Heart right ventricle (tissue), 16 donors: Measurements from ENCODE around the gene PODNL1. TPM values are rescaled to one million over a fixed set of nuclear protein-coding genes. Genes with fewer than 3 reads are reported as not detected.

ENCODE experiments used
- ATAC-seq, 8 donors: fragments of 200-7000 bp; cut with Tn5 transposase; one replicate each; pipeline ENCODE4 v1.9.1; 2020; ENCODE audit warnings: mild to moderate bottlenecking in 8 of 8, moderate library complexity in 8 of 8, moderate number of reproducible peaks in 1 of 8
- DNase-seq, 2 donors: peaks; one replicate each; pipeline ENCODE4 v3.0.0-alpha.2; 2020
- H3K27ac ChIP-seq, 10 donors: fragments of 200-600 bp; sonication (generic) in 2 of 10; one replicate each; pipeline versions ENCODE4 v1.5.0 to v1.8.0; 2020 to 2022; ENCODE audit warnings: mild to moderate bottlenecking in 3 of 10
- H3K27me3 ChIP-seq, 7 donors: fragments of 200-600 bp; one replicate each; pipeline ENCODE4 v1.8.0; 2021 to 2022; ENCODE audit warnings: mild to moderate bottlenecking in 2 of 7
- H3K36me3 ChIP-seq, 9 donors: fragments of 200-600 bp; sonication (generic) in 1 of 9; one replicate each; pipeline versions ENCODE4 v1.5.0 to v1.8.0; 2020 to 2022; ENCODE audit warnings: mild to moderate bottlenecking in 2 of 9
- H3K4me1 ChIP-seq, 9 donors: fragments of 200-600 bp; sonication (generic) in 1 of 9; one replicate each; pipeline versions ENCODE4 v1.5.0 to v1.8.0; 2020 to 2022; ENCODE audit warnings: mild to moderate bottlenecking in 4 of 9
- H3K4me3 ChIP-seq, 10 donors: fragments of 200-600 bp; sonication (generic) in 2 of 10; one replicate each; pipeline versions ENCODE4 v1.5.0 to v1.8.0; 2020 to 2022; ENCODE audit warnings: mild to moderate bottlenecking in 7 of 10, moderate library complexity in 2 of 10
- H3K9me3 ChIP-seq, 11 donors: fragments of 200-600 bp in 10 of 11; sonication (generic) in 2 of 11; one replicate each; pipeline versions ENCODE4 v1.5.0 to v1.8.0; 2013 to 2022; ENCODE audit warnings: mild to moderate bottlenecking in 2 of 11, control low read depth in 1 of 11, moderate library complexity in 1 of 11
- WGBS, 2 donors: extraction: QIAGEN DNeasy Blood & Tissue Kit; methylation state at CpG; one replicate each; pipeline ENCODE4 v1.1.7; 2013; ENCODE audit warnings: inconsistent platforms in 1 of 2; 5-methylcytosine and 5-hydroxymethylcytosine counted together
- intact Hi-C, 10 donors: fragments of 100-400 bp; cut with DNase I; formaldehyde crosslinking; loops; one replicate each; pipeline versions ENCODE4 v1.11.1 to v1.14.2; 2022
- polyA plus RNA-seq, 2 donors: library from polyadenylated mRNA; stranded (reverse); fragments of 200-250 nt; gene quantifications; one replicate each; pipeline ENCODE4 v1.2.3, GENCODE V29; 2013
- total RNA-seq, 10 donors: library from RNA; stranded (reverse); fragmentation: NEBNext Ultra II Directional in 3 of 10; extraction: Animal tissue kit (Norgen Biotek cat#: 25700) in 3 of 10; gene quantifications; one replicate each; pipeline versions ENCODE4 v1.2.1 to v1.2.4, GENCODE V29; 2021 to 2023
- TF ChIP-seq, protein P1 (sequence below), 9 donors: fragments of 200-600 bp; sonication (generic) in 2 of 9; IDR thresholded peaks; one replicate each; pipeline versions ENCODE4 v1.5.0 to v1.8.0; 2021 to 2022; ENCODE audit warnings: antibody characterized with exemption in 9 of 9, mild to moderate bottlenecking in 5 of 9, moderate library complexity in 1 of 9
- donor health status: Arrhythmogenic right ventricular cardiomyopathy.
- donor health status: ischemic (EF 13 %, LVEDD 7.1; RV severe dilation, severe dysfunction).
- donor health status: healthy with polysubstance abuse.
- donor health status: DM: no; HTN: yes; CAD: no.
- donor health status: DM: no; HTN: no; CAD: no.
- donor health status: ischemic (EF 25% LVEDD 6.9; RV normal size, moderate dysfunction).
- donor health status: ischemic (EF 25% LVEDD 5.7; RV mildly dilated, moderate dysfunction).
- donor health status: healthy.
- donor health status: DM: yes; HTN: yes; CAD: no.
- donor health status: Ischemic cardiomyopathy.
- donor health status: ischemic (EF 35%, LVEDD 5.7; RV mildly dilated, moderate dysfunction).
- donor health status: nonischemic (EF 11% LVEDD 7.7; RV severe dilation, severe dysfunction).
- donor health status: DM: yes; HTN: yes; CAD: no.
- donor health status: PGD.
- donor health status: ischemic (EF 29% LVEDD 5.4; RV normal size, mild dysfunction).
- donor health status: nonischemic (EF 23%, LVEDD 6.1; RV moderate dilation, normal function).

Gene PODNL1
- total and polyA plus RNA-seq, 12 donors: 0.76 to 6.2 (median 1.8) TPM

DNA sequence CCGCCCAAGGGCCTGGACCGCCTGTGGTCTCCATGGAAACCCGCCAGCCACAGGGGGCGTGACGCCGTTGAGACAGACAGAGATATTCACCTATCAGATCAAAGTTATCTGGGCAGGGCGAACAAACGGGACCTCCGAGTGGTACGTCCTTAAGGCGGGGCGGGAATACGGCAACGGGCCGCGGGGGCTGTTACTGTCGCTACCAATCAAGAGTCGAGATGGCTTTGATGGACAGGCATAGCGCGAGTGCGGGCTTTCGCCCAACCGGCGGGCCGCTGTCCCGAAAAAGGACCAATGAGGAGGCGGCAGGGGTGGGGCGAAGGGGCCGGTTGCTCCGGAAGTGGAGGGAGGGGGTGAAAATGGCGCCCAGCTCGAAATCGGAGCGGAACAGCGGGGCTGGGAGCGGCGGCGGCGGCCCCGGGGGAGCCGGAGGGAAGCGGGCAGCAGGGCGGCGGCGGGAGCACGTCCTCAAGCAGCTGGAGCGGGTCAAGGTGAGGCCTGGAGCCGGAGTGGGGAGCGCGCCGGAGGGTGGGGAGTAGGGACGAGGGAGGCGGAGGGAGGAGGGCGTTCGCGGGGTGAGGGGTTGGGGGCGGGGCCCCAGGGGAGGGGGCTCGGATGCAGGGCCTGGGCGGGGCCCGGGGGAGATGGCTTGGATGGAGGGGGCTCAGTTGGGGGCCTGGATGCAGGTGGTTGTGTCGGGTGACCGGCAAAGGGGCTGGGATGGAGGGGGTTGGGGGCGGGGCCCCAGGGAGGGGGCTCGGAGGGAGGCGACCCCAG, 14.1 kb upstream of the PODNL1 start, which contains the start of gene DCAF15:
DCAF15 (plus strand) TSS at position 356 of the 777 bp plus-strand sequence; CDS start at position 360, 4 bp downstream.
- Histone ChIP-seq H3K27ac (peak within 1 kb of the TSS; percentile 57 to 90 (median 84)), H3K4me1 (peaks cover 8 to 28% (median 15%) of the 10 kb centered on the region in 9 donors), H3K9me3 (no peaks in the 10 kb centered on the region), H3K27me3 (no peaks in the 10 kb centered on the region), H3K4me3 (peak within 1 kb of the TSS; percentile 48 to 84 (median 76)), H3K36me3 (peaks cover 0 to 34% (median 21%) of the 10 kb centered on the region in 9 donors)
- TF ChIP-seq, protein P1, sequence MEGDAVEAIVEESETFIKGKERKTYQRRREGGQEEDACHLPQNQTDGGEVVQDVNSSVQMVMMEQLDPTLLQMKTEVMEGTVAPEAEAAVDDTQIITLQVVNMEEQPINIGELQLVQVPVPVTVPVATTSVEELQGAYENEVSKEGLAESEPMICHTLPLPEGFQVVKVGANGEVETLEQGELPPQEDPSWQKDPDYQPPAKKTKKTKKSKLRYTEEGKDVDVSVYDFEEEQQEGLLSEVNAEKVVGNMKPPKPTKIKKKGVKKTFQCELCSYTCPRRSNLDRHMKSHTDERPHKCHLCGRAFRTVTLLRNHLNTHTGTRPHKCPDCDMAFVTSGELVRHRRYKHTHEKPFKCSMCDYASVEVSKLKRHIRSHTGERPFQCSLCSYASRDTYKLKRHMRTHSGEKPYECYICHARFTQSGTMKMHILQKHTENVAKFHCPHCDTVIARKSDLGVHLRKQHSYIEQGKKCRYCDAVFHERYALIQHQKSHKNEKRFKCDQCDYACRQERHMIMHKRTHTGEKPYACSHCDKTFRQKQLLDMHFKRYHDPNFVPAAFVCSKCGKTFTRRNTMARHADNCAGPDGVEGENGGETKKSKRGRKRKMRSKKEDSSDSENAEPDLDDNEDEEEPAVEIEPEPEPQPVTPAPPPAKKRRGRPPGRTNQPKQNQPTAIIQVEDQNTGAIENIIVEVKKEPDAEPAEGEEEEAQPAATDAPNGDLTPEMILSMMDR (IDR thresholded peaks at IDR 0.05): no peak
- ATAC-seq (peak; percentile 97 to 99 (median 98)), DNase-seq (peak; percentile 99 to 100)
- intact Hi-C loops: loop anchor here in 5 of 10 donors (1.0 to 10.0 kb wide), 10 partner anchors 47 to 120 kb away; partner anchors contain the start of genes RFX1 (in 3 of the 5), IL27RA (in 1 of the 5) and MISP3 (in 1 of the 5)
- 1% methylated on average over 43 to 63 of the region's 65 CpGs for WGBS, 2 donors

DNA sequence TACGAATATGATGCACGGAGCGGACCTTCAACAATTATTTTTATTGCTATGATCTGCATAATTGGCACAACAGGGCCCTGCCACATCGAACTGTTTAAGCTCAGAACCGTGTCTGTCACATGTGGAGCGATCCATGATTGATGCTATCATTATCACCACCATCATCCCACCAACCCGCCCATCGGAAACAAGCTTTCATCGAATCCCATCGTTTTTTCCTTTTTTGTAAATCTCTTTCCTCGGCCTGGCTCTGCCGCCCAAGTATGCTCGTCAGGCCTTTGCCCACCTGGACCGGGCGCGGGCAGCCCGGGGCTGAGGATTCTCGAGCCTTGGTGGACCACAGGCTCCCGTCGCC, 13.6 kb upstream of the PODNL1 start:
- Histone ChIP-seq H3K9me3 (no peaks in the 10 kb centered on the region), H3K4me1 (peaks cover 8 to 24% (median 15%) of the 10 kb centered on the region in 9 donors), H3K27me3 (no peaks in the 10 kb centered on the region), H3K4me3 (peak overlapping the region in 9 of 10 donors; percentile 60 to 84 (median 77)), H3K27ac (peak overlapping the region in 1 of 10 donors; percentile 89), H3K36me3 (peaks cover 0 to 28% (median 15%) of the 10 kb centered on the region in 9 donors)
- ATAC-seq (no peak), DNase-seq (no peak)
- 12% methylated on average over 20 of the region's 20 CpGs for WGBS, 2 donors
- intact Hi-C loops: loop anchor here in 5 of 10 donors (1.0 to 10.0 kb wide), 10 partner anchors 46 to 121 kb away; partner anchors contain the start of genes RFX1 (in 3 of the 5), IL27RA (in 1 of the 5) and MISP3 (in 1 of the 5)
- TF ChIP-seq, protein P1 (IDR thresholded peaks at IDR 0.05): no peak

DNA sequence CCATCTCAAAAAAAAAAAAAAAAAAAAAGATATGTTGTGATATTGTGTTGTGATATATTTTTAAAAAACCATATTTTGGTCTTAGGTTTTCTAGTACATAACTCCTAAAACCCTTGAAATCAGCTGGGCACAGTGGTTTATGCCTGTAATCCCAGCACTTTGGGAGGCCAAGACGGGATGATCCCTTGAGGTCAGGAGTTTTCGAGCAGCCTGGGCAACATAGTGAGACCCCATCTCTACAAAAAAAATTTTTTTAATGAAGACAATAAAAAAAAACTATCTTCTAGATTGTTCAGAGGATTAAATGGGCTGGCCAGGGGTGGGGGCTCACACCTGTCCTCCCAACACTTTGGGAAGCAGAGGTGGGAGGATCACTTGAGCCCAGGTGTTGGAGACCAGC, 12.8 kb upstream of the PODNL1 start:
- intact Hi-C loops: loop anchor here in 5 of 10 donors (5.0 to 10.0 kb wide), 7 partner anchors 49 to 121 kb away; partner anchors contain the start of genes RFX1 (in 2 of the 5), IL27RA (in 1 of the 5) and MISP3 (in 1 of the 5)
- Histone ChIP-seq H3K4me1 (peaks cover 8 to 21% (median 15%) of the 10 kb centered on the region in 9 donors), H3K27me3 (no peaks in the 10 kb centered on the region), H3K27ac (no peak overlapping the region), H3K36me3 (peaks cover 0 to 21% (median 8%) of the 10 kb centered on the region in 9 donors), H3K9me3 (no peaks in the 10 kb centered on the region), H3K4me3 (no peak overlapping the region)
- DNase-seq (no peak), ATAC-seq (no peak)
- TF ChIP-seq, protein P1 (IDR thresholded peaks at IDR 0.05): no peak
- WGBS, 2 donors: 91 to 93% methylated on average over 2 of the region's 2 CpGs

DNA sequence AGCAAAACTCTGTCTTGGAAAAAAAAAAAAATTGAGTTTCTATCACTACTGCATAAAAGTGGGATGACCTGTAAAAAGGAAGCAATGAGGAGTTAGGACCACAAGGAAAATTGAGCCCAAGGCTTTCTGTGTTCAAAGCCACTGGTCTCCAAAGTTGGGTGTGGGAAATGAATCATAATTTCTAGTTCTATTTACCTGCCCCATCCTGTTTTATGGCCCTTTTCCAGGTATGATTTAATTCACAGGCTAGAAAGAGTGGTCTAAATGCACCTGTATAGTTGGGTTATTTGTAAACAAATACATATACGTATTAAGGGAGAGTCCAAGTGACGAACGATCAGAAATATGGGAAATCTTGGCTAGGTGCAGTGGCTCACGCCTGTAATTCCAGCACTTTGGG, 8.2 kb upstream of the PODNL1 start:
- no peak overlapping the region for H3K27ac ChIP-seq
- H3K4me1 ChIP-seq: peaks cover 0 to under 1% (median 0%) of the 10 kb centered on the region in 9 donors
- TF ChIP-seq, protein P1 (IDR thresholded peaks at IDR 0.05): no peak
- intact Hi-C loops: no loop called here
- DNase-seq: no peak
- no peaks in the 10 kb centered on the region for H3K9me3 ChIP-seq
- H3K27me3 ChIP-seq: no peaks in the 10 kb centered on the region
- H3K4me3 ChIP-seq: no peak overlapping the region
- ATAC-seq: no peak
- no peaks in the 10 kb centered on the region for H3K36me3 ChIP-seq
- WGBS, 2 donors: 94% methylated on average over 4 of the region's 4 CpGs
